HUES64 (cell line): Measurements from ENCODE around the gene PDCD1LG2.

Source experiments
- H3K27ac ChIP-seq: 2 replicates; pipeline ENCODE4 v1.7.0; 2013; ENCODE audit warnings: low read depth, low read length, inconsistent platforms
- H3K27me3 ChIP-seq: 2 replicates; pipeline ENCODE4 v1.6.1; 2013; ENCODE audit warnings: mild to moderate bottlenecking, low read length; ENCODE audit not compliant: insufficient read depth
- H3K36me3 ChIP-seq: 2 replicates; pipeline ENCODE4 v1.6.1; 2013; ENCODE audit warnings: mild to moderate bottlenecking, low read length; ENCODE audit not compliant: insufficient read depth
- H3K4me1 ChIP-seq: 2 replicates; pipeline ENCODE4 v1.6.1; 2013; ENCODE audit warnings: mild to moderate bottlenecking, low read length, moderate library complexity; ENCODE audit not compliant: insufficient read depth
- H3K4me3 ChIP-seq: 2 replicates; pipeline ENCODE4 v1.5.1; 2013; ENCODE audit warnings: mild to moderate bottlenecking, low read length, moderate library complexity
- H3K9ac ChIP-seq: 2 replicates; pipeline ENCODE4 v1.6.1; 2013; ENCODE audit warnings: mild to moderate bottlenecking, low read depth, low read length
- H3K9me3 ChIP-seq: 2 replicates; pipeline ENCODE4 v1.6.1; 2013; ENCODE audit warnings: low read depth, low read length; ENCODE audit not compliant: insufficient read depth
- WGBS: fragments of 150-250, 120-280 bp; methylation state at CpG from one replicate; pipeline ENCODE4 v1.1.7; 2013; ENCODE audit warnings: missing lambda C conversion rate; 5-methylcytosine and 5-hydroxymethylcytosine counted together

Gene PDCD1LG2

DNA sequence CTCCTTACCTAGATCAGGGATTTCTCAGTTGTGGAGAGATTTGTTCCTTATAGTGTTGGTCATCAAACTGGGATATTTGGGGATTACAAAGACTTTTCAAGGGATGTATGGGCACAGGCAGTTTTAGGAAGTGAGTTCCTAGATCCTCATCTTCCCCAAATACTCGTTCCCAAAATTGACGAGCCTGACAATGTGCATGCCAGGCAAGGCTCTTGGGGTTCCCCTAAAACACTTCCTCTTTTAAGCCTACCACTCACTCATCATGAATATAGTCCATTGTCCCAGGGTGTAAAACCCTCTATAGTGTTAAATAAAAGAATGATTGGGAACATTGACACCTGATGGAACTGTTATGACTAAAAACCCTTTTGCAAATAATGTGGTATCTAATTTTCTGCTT, 26.4 kb downstream of the PDCD1LG2 start:
- H3K4me1 ChIP-seq = 0 out of 2 replicates have a peak, but pooled peaks cover 3% of the 10 kb centered on the region
- no peaks in the 10 kb centered on the region for H3K9me3 ChIP-seq
- no peak overlapping the region for H3K4me3 ChIP-seq
- H3K27me3 ChIP-seq = no peaks in the 10 kb centered on the region
- no peak overlapping the region for H3K27ac ChIP-seq
- no peak overlapping the region for H3K9ac ChIP-seq
- H3K36me3 ChIP-seq = no peaks in the 10 kb centered on the region
- WGBS = 92% methylated on average over 2 of the region's 2 CpGs

DNA sequence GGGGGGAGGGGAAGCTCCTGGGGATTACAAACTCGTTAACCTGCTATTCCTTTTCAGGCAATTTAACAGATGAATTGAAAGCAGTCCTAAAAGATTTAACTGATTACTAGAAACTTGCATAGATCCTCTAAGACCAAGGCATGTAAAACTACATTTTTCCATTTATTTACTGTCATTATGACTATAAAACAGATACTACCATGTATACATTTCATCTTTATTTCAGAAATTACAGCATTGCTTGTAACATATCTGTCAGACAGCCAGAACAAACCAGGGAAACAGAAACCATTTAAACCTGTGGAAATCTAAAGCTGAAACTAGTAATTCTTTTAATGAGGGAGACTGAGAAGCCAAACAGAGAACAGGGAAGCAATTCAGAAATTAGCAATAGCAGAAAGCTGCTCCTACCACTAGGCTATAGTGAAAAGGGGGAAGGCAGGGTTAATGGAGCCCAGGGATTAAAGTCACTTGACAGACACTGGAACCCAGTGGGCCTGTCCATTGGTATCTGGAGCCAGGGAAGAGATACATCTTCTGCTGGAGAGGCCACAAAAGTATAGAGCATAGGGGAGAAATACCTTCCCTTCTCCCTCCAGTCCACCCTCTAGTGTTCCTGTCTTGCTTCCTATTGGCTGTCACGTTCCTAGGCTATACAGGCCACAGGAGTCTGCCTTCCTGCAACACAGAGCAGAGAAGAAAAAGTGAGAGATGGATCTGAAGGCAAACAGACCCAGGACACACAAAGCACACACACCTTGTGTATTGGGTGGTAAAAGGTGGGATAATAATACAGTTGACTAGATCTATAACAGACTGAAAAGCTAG, 33.8 kb downstream of the PDCD1LG2 start:
- H3K36me3 ChIP-seq = no peaks in the 10 kb centered on the region
- no peaks in the 10 kb centered on the region for H3K27me3 ChIP-seq
- H3K4me1 ChIP-seq = peaks cover 9% of the 10 kb centered on the region
- 46% methylated on average over 2 of the region's 2 CpGs for WGBS
- H3K27ac ChIP-seq = no peak overlapping the region
- no peaks in the 10 kb centered on the region for H3K9me3 ChIP-seq
- no peak overlapping the region for H3K9ac ChIP-seq
- no peak overlapping the region for H3K4me3 ChIP-seq

DNA sequence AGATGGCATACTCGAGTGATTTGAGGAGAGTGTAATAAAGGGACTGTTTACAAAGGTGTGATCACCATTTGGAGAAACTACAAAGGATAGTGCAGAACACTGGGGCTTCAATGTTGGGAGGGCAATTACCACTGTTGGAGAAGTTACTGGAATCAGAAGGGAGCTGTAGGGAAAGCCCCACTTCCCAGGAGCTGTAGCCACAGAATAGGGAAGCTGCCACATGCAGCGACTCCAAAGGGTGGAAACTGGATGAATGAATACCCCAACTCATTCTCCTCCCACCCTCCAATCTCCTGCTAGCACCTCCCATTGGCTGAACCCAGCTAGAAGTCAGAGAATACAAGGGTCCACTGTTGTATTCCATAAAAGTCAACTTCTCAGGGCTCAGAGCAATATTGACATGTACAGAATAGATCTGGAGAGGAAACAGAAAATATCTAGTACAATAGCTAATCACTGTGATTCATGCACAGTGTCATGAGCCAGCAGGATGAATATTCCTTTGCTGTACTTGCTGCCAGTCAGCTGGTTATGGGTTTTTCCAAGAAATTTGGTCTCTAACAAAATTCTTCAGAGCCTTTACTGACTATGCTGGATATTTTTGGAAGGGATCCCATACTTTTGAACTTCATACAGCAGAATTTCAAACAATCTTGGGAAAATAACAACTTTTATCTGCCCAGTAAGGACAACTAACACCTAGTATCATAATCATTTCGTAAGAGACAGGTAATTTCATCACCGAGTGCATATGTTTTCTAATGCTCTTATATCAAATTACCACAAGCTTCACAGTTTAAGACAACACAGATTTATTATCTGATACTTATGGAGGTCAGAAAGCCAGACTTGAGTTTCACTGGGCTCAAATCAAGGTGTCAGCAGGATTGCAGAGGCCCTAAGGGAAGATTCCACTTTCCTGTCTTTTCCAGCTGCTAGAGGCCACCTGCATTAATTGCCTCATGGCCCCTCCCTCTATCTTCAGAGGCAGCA, 39.6 kb downstream of the PDCD1LG2 start:
- no peak overlapping the region for H3K9ac ChIP-seq
- H3K4me3 ChIP-seq = no peak overlapping the region
- WGBS = 86% methylated on average over 4 of the region's 4 CpGs

DNA sequence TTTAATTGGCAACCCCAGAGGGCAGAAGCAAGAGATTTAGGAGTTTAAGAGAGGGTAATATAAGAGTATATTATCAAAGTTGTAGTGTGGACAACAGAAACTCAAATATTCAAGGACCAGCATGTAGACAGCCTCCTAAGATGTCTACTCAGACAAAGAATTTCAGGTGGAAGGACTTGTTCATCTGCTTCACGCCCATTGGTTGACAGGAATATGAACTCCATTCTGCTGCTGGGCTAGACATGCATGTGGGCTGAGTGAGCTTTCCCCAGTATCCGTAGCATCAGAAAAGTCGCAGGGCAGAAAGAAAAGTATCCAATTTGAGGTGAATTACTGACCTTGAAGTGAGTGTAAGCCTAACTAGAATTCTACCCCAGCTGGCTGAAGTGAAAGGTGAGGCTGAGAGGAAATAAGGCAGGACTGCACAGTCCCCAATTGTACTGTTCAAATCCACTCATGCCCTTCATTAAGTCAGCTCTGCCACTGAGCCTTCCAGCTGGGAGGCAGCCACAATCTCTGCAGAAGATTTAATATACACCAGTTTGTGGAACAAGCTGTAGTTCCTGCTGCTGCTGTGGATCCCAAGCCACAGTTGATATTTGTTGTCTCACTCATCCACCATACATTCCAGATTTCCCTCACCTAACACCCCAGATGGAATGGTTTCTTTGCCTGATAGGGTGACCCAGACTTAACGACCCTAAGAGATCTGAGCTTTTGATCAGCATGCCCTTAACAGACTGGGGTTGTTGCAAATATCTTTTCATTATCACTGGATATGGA, 41.2 kb downstream of the PDCD1LG2 start:
- H3K9me3 ChIP-seq = no peaks in the 10 kb centered on the region
- 94% methylated on average over 4 of the region's 4 CpGs for WGBS
- no peak overlapping the region for H3K9ac ChIP-seq
- no peaks in the 10 kb centered on the region for H3K36me3 ChIP-seq
- no peak overlapping the region for H3K27ac ChIP-seq
- H3K4me1 ChIP-seq = no peaks in the 10 kb centered on the region
- no peaks in the 10 kb centered on the region for H3K27me3 ChIP-seq
- no peak overlapping the region for H3K4me3 ChIP-seq

More for the DNA sequence above, 39.6 kb downstream of the PDCD1LG2 start:
- Histone ChIP-seq H3K27me3 (no peaks in the 10 kb centered on the region), H3K27ac (no peak overlapping the region), H3K4me1 (no peaks in the 10 kb centered on the region), H3K9me3 (no peaks in the 10 kb centered on the region), H3K36me3 (no peaks in the 10 kb centered on the region)

DNA sequence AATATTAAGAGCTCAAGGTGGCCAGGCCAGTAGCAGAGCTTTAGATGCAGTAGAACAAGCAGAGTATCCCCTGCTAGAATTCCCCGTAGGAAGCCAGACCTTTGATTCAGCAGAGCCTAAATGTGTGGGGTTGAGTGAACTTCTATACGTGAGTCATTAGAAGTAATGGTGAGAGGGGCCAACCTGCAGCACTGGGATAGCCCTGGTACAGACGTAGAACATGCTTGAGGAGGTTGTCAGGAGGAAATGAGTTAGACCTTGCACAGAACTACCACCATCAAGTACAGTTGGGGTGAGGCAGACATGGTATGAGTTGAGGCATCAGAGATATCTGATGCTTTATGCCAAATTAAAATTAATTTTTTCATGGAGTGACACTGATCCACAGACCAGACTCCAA, 42.0 kb downstream of the PDCD1LG2 start:
- no peaks in the 10 kb centered on the region for H3K36me3 ChIP-seq
- no peak overlapping the region for H3K27ac ChIP-seq
- H3K27me3 ChIP-seq = no peaks in the 10 kb centered on the region
- H3K9me3 ChIP-seq = no peaks in the 10 kb centered on the region
- no peak overlapping the region for H3K4me3 ChIP-seq
- 90% methylated on average over 3 of the region's 3 CpGs for WGBS
- H3K9ac ChIP-seq = no peak overlapping the region
- no peaks in the 10 kb centered on the region for H3K4me1 ChIP-seq

DNA sequence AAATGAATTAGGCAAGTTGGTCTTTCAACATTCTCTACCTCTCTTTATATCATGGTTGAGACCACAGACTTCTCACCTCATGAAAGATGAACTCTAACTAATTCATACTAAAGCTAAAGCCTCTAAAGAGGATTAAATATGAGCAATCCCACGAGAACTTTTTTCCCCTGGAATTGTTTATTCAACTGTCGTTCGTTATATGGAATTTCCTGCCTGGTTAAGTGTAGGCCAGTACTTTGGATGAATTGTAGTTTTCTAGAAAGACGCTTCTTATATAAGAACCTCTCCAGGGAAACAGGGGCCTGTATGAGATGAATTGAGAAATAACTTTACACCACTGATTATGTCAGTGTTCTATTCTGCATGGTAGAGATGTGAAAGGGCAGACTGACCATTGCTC, 42.9 kb downstream of the PDCD1LG2 start:
- Histone ChIP-seq H3K27me3 (no peaks in the 10 kb centered on the region), H3K9me3 (no peaks in the 10 kb centered on the region)
- WGBS = 90% methylated on average over 4 of the region's 4 CpGs

DNA sequence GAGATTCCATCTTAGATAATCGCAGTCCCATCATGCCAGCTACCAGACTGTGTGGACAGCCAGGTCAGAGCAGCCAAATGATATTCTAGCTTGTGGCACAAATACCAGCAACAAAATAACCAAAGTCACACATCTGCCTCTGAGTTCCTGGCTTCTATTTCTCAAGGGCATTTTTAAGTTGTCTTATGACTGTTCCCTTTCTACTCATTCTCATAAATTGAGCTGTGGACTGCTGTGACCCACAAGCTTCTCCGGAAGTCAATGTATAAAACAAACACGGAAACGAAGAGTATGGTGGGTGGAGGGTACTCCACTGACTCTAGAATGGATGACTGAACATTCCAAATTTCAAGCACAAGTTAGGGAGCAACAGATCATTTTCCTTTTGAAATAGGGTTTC, 43.9 kb downstream of the PDCD1LG2 start:
- Histone ChIP-seq H3K36me3 (no peaks in the 10 kb centered on the region), H3K4me3 (no peak overlapping the region), H3K27ac (no peak overlapping the region), H3K9ac (no peak overlapping the region), H3K9me3 (no peaks in the 10 kb centered on the region), H3K27me3 (no peaks in the 10 kb centered on the region), H3K4me1 (no peaks in the 10 kb centered on the region)
- WGBS = 98% methylated on average over 4 of the region's 4 CpGs

More for the DNA sequence above, 42.9 kb downstream of the PDCD1LG2 start:
- no peaks in the 10 kb centered on the region for H3K4me1 ChIP-seq
- H3K4me3 ChIP-seq = no peak overlapping the region
- no peak overlapping the region for H3K9ac ChIP-seq
- H3K36me3 ChIP-seq = no peaks in the 10 kb centered on the region
- H3K27ac ChIP-seq = no peak overlapping the region

DNA sequence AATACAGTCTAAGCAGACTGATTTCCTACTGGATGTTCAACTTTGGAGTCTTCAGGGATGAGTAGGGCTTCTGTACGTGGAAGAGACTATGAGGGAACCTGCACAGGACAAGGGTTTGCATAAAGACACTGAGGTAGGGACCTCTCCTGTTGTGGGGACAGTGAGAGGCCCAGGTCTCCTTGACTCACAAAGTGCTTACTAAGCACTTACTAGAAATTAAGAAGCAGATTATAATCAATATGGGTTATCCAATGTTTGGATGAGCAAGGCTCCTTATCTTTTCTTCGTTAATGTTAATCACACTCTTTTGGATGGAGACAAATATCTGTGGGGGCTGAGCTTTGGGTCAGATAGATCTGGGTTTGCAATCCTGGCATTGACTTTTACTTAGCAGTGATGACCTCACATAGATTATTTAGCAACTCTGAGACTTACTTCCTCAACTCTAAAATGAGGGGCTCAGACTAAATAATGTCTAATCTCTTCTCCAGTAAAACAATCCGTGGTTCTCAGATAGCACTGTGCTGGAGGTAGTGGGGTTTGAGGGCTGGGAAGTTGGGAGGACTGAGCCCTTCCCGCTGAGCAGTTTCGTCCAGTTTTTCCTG, 45.9 kb downstream of the PDCD1LG2 start:
- Histone ChIP-seq H3K4me3 (no peak overlapping the region), H3K9ac (no peak overlapping the region), H3K36me3 (no peaks in the 10 kb centered on the region), H3K27me3 (no peaks in the 10 kb centered on the region), H3K27ac (no peak overlapping the region), H3K9me3 (no peaks in the 10 kb centered on the region), H3K4me1 (no peaks in the 10 kb centered on the region)
- WGBS = 95% methylated on average over 5 of the region's 5 CpGs

DNA sequence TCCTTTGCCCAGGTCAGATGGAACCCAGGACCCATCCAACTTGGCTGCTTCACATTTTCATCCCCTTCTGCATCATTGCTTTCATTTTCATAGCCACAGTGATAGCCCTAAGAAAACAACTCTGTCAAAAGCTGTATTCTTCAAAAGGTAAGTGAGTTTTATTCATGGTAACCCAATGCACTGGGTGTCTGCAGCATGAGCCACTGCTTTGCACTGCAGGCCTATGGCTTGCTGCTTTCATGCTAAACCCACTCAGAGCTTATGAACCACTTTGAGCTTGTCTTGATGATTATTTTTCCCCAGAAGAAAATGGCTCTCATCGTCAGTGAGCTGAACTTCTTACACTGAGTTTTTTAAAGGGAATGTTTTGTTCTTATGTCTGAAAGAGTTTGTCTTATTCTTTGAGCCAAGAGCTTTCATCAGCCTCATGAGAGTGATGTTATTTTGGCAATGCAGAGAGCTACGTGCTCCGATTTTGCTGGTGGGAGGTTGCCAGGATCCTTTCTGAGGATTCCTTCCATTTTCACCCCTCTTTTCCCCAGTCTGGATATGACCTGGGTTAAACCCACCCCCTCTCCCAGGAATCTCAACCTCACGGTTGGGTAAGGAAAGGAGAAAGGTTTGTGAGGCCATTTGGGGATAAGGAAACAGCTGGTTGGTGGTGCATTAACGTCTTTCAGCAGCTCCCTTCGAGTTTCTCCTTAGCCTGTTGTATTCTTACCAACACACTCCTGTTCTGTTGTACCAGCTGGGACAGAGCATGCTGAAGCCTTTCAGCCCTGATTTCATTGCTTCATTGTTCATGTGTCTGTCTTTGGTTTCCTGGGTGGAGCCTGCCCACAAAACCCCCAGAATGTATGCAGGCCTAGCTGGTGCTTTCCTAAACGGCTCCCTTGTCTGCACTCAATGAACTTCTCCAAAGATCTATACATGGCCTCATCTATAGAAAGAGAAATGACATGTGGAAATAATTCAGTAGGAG, 47.6 kb downstream of the PDCD1LG2 start:
- Histone ChIP-seq H3K4me3 (no peak overlapping the region), H3K9ac (no peak overlapping the region), H3K27me3 (no peaks in the 10 kb centered on the region), H3K9me3 (no peaks in the 10 kb centered on the region), H3K27ac (no peak overlapping the region), H3K36me3 (no peaks in the 10 kb centered on the region), H3K4me1 (no peaks in the 10 kb centered on the region)
- 88% methylated on average over 6 of the region's 7 CpGs for WGBS

DNA sequence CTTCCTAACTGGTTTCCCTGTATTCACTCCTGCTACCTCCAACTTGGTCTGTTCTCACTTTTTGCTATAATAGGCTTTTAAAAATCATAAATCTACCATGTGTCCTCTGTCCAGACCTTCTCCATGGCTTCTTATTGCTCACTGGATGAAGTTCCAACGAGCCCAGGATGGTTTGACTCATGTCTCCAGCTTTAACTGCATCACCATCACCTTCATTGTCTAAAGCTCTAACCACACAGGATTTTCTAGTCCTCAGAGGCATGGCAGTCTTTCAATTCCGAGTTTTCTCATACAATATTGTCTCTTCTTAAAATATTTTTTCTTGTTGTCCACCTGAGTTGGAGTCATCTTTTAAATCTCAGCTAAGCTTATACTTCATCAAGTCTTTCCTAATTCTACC, 49.3 kb downstream of the PDCD1LG2 start:
- WGBS = 88% methylated on average over 2 of the region's 2 CpGs
- no peaks in the 10 kb centered on the region for H3K9me3 ChIP-seq
- H3K9ac ChIP-seq = no peak overlapping the region
- peaks cover 4% of the 10 kb centered on the region; the same call in 1 of the 2 replicates for H3K4me1 ChIP-seq
- no peaks in the 10 kb centered on the region for H3K36me3 ChIP-seq
- H3K27ac ChIP-seq = no peak overlapping the region
- no peaks in the 10 kb centered on the region; the same call in 1 of the 2 replicates for H3K27me3 ChIP-seq
- no peak overlapping the region for H3K4me3 ChIP-seq
